NCI-H2196 treated with DMSO at 0.1 percent for 48 hours (cell line): ENCODE data around the gene STH.

Source experiments
- DNase-seq: peaks from one replicate; lab custom pipeline; 2025; ENCODE audit not compliant: unreplicated experiment; lab: John Stamatoyannopoulos, UW

The STH gene

DNA sequence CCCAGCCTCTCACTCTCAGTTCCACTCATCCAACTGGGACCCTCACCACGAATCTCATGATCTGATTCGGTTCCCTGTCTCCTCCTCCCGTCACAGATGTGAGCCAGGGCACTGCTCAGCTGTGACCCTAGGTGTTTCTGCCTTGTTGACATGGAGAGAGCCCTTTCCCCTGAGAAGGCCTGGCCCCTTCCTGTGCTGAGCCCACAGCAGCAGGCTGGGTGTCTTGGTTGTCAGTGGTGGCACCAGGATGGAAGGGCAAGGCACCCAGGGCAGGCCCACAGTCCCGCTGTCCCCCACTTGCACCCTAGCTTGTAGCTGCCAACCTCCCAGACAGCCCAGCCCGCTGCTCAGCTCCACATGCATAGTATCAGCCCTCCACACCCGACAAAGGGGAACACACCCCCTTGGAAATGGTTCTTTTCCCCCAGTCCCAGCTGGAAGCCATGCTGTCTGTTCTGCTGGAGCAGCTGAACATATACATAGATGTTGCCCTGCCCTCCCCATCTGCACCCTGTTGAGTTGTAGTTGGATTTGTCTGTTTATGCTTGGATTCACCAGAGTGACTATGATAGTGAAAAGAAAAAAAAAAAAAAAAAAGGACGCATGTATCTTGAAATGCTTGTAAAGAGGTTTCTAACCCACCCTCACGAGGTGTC, 26.6 kb downstream of the STH start:
- no peak for DNase-seq

- no peak for DNase-seq
Observed at GRCh38 chr17:46026166-46027047, 27.4 kb downstream of the STH start.

- DNase-seq, result no peak
Observed at GRCh38 chr17:46027048-46027975, 28.3 kb downstream of the STH start.

- no peak for DNase-seq
Observed at GRCh38 chr17:46027976-46028325, 28.9 kb downstream of the STH start.

- no peak for DNase-seq
Observed at GRCh38 chr17:46028374-46028773, 29.3 kb downstream of the STH start.

DNA sequence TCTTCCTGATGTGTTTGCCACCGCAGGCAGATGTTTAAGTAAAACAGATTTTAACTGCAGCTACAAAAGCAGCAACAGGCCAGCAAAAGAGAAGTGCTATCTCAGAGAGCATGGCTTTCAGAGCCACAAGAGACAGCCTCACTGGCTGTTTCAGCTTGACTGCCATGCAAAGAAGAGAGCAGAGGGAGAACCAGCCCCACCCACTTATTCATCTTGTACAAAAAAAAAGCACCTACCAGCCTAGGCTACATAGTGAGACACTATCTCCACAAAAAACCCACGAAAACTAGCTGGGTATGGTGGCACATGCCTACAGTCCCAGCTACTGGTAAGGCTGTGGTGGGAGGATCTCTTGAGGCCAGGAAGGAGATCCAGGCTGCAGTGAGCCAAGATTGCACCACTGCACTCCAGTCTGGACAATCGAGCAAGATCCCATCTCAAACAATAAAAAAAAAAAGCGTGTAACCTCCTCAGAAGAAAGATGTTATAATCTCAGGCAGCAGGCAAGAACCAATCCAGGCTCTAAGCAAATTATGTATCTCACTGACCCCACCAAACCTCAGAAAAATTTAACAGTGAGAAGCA, 30.0 kb downstream of the STH start:
- DNase-seq, result no peak

DNA sequence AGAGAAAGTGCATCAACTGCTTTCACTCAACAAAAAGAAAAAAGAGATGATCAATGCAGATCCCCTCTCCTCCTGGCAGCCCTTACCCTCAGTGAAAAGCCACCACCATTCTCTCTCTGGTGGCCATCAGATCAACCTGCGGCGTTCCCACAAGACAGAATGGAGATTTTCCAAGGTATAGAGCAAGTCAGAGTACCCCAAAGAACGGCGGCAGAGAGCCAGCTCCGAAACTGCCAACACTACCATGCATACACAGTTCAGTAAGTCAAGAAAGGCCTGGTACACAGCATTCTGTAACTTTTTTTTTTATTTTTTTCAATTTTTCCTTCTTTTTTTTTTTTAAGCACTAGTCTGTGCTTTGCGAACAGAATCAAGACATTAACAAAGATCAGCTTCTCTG, 30.6 kb downstream of the STH start:
- DNase-seq, result no peak

DNA sequence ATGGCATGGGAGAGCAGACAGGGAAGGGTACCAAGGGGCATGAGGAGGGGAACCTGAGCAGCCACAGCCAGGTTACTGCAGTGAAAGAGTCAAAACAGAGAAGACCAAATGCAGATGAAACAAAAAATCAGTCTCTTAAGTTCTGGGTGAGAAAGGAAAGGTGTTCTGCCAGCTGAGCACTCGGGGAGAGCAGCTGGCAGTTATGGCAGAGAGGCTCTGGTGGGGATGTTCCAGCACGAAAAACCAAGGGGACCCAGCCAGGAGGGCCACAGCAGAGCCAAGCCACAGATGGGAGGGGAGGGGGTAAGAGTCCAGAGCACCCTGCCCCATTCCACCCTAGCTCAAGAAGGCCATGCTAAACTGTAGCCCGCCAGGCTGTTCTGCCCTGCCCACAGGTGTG, 31.7 kb downstream of the STH start:
- no peak for DNase-seq

- DNase-seq, result no peak
Observed at GRCh38 chr17:46031440-46031839, 32.4 kb downstream of the STH start.

- DNase-seq, result no peak
Observed at GRCh38 chr17:46031920-46032319, 32.9 kb downstream of the STH start.

GRCh38 chr17:46032909-46033308, 33.9 kb downstream of the STH start:
- DNase-seq, result no peak

DNA sequence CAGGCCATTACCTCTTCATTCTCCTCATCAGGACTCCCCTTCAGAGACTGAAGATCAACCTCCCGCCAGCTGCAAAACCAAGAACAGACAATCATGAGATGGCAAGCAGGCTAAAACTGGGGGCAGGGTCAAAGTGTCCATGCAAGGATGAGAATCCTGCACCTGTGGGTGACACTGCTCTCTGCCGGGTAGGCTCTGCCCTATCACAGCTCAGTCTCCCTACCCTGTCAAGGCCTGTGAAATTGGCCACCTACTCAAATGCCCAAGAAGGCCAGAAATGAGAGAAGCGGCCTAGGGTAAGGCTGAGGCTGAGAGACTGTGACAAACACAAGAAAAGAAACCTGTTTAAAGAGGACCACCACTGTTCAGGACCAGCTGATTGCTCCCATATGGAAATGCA, 34.3 kb downstream of the STH start:
- DNase-seq, result no peak

DNA sequence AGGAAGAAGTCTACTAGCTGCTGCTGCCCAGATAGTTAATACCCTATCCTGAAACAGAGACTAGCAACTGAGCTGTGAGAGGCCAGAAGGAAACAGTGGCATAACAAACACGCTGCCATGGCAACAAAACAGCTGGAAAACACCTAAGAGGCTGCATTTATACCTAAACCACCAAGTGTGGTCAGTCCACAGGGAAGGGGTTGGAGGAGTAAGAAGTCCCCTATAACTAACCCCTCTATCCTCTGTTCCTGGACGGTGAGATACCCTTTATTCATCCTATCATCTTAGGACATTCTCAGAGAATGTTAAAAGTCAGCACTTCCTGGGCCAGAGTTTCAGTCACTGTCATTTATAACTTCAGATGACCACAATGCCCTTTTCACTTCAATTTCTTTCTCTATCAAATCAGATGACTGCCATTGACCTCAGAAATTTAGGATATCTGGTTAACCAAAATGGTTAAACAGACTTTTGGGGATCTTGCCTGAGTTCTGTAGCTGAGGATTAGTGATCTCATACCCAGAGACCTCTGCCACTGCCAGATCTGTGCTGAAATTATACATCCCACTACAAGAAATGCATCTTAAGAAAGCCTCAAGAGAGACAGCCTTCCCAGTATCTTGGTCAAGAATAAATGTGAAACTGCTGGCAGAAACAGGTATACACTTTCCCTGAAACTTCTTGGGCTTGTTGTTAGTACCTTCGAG, 36.2 kb downstream of the STH start:
- DNase-seq, result no peak

DNA sequence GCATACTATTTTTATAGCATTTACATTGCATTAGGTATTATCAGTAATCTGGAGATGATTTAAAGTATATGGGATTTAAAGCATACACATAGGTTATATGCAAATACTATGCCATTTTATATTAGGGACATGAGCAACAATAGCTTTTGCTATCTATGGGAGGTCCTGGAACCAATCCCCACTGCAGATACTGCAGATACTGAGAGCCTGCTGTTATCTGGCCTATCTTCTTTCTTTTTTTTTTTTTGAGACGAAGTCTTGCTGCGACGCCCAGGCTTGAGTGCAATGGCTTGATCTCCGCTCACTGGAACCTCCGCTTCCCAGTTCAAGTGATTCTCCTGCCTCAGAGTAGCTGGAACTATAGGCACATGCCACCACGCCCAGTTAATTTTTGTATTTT, 37.4 kb downstream of the STH start:
- DNase-seq, result no peak

DNA sequence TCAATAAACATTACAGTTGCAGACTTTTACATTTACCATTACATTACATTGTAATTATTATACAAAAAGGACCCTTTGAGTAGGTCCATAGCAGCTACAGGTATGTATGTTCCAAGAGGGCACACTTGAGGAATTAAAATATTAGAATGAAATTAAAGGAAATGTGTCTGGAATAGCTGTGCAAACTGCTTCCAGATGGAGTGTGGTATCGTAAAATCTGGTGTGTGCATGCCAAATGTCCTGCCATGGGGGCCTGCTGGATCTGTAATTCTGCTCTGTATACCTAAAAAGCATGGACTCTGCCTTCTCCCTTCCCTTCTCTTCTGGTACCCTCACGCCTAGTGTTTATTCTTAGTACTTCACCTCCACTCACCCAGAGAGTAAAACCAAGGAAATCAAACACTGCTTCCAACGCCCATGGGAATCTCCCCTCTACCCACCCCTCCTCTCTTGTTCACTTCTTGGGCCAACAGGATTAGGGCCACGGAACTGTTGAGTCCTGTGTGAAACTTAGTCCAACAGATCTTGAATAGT, 38.7 kb downstream of the STH start:
- DNase-seq, result no peak

DNA sequence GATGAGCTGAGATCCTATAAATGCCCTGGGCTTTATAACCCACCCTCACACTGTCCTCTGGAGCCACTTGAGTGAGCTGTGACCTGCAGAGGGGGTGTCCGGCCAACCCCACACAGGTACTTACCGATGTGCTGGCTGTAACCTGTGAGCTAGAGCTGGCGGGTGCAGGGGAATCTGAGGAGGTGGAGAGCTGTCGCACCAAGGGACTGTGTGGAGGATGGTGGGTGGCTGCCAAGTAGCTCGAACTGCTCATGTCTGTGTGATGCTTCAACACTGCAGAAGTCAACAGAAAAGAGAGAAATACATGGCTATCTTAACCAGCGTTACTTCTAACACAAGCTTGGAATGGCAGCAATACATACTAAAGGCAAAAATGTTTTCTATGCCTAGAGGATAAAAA, 39.4 kb downstream of the STH start:
- no peak for DNase-seq

- no peak for DNase-seq
Observed at GRCh38 chr17:46038937-46039336, 39.9 kb downstream of the STH start.

DNA sequence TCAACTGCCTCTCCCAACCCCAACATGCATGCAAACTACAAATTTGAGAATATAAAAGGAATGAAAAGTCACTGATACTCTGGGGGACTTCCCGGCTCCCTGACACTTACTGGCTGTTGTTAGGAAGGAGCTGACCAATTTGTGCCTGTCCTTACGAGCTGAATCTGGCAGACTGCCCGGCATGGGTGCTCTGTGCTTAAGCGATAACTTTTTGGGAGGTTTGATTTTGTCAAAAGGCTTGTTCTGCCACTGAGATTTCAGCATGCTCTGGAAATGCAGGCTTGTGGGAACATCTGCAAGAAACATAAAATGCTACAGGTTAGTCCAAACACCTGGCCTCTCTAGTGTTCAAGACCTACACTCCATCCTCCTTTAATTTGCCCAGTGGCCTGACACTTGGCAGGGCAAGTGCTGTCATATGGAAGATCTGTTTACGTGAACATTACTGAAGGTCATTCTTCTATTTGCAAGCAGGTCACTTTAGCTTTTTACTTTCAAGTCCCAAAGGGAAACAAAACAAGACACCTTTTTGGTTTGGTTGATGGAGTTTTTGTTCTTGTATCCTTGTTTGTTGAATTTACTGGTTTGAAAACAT, 40.6 kb downstream of the STH start:
- DNase-seq, result no peak

- no peak for DNase-seq
Observed at GRCh38 chr17:46042246-46042645, 43.2 kb downstream of the STH start.

DNA sequence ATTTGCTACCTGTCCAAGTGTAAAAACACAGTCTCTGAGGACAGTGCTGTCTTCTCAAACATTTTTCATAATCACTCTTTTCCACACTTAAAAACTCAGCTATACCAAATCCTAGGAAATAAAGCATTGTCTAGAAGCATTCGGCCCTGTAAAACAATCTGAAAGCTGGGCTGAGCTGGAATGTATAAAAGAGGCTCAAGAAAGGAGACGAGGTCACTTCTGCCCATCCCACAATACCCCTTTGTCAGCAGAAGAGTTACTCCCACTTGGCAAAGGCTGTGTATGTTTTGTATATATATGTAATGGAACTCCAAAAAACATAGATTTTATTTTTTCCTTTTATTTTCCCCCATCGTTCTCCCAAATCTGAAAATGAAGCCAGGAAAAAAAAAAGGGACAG, 43.9 kb downstream of the STH start:
- no peak for DNase-seq
